SK-N-SH (cell line): Measurements from ENCODE around the gene SLC12A3.

Source experiments
- CHD2 ChIP-seq: fragments of 150-350 bp; IDR thresholded peaks from 2 replicates; pipeline ENCODE4 v1.6.1; 2018; ENCODE audit warnings: low read length; ENCODE audit not compliant: partially characterized antibody
- CTCF ChIP-seq: fragments of 200-600 bp; sonication (generic); IDR thresholded peaks from 2 replicates; pipeline ENCODE4 v1.6.1; 2017; ENCODE audit warnings: antibody characterized with exemption, mild to moderate bottlenecking, moderate library complexity
- FOSL2 ChIP-seq: IDR thresholded peaks from 2 replicates; pipeline ENCODE4 v1.4.0; 2012; ENCODE audit warnings: low read depth, mild to moderate bottlenecking, moderate library complexity, borderline replicate concordance
- FOXJ3 ChIP-seq: sonication (generic); formaldehyde crosslinking; IDR thresholded peaks from 2 replicates; pipeline ENCODE4 v1.5.1; 2020; ENCODE audit warnings: mild to moderate bottlenecking, missing genetic modification reagents
- GABPA ChIP-seq: IDR thresholded peaks from 2 replicates; pipeline ENCODE4 v1.4.0; 2012; ENCODE audit warnings: low read depth, mild to moderate bottlenecking
- GATA2 ChIP-seq: sonication (generic); formaldehyde crosslinking; IDR thresholded peaks from 2 replicates; pipeline ENCODE4 v1.5.0; 2020; ENCODE audit warnings: mild to moderate bottlenecking, missing genetic modification reagents
- MAX ChIP-seq: IDR thresholded peaks from 2 replicates; pipeline ENCODE4 v1.4.0; 2012; ENCODE audit warnings: low read depth
- PBX3 ChIP-seq: IDR thresholded peaks from 2 replicates; pipeline ENCODE4; 2012
- POLR2AphosphoS5 ChIP-seq: IDR thresholded peaks from 2 replicates; pipeline ENCODE4 v1.6.1; 2012; ENCODE audit warnings: low read depth, low read length
- RAD21 ChIP-seq: IDR thresholded peaks from 2 replicates; pipeline ENCODE4 v1.6.1; 2012; ENCODE audit warnings: mild to moderate bottlenecking, low read length
- TAF1 ChIP-seq: IDR thresholded peaks from 2 replicates; pipeline ENCODE4 v1.6.1; 2012; ENCODE audit warnings: low read depth, mild to moderate bottlenecking, low read length, moderate library complexity, borderline replicate concordance
- TCF12 ChIP-seq: IDR thresholded peaks from 2 replicates; pipeline ENCODE4 v1.4.0; 2012
- TF ChIP-seq, protein P1 (sequence below): fragments of 150-350 bp; IDR thresholded peaks from 2 replicates; pipeline ENCODE4 v1.6.1; 2017; ENCODE audit warnings: antibody characterized with exemption, low read length, low read depth, borderline replicate concordance

GRCh38 chr16:56880685-56881084, 15.7 kb downstream of the SLC12A3 start:
- TF ChIP-seq POLR2AphosphoS5 (no peak), RAD21 (no peak), TCF12 (no peak), CHD2 (no peak), GATA2 (CRISPR knock-in tag) (no peak), GABPA (no peak), CTCF (no peak), MAX (no peak), PBX3 (no peak), FOXJ3 (CRISPR knock-in tag) (no peak), FOSL2 (no peak), TAF1 (no peak)
- TF ChIP-seq, protein P1, sequence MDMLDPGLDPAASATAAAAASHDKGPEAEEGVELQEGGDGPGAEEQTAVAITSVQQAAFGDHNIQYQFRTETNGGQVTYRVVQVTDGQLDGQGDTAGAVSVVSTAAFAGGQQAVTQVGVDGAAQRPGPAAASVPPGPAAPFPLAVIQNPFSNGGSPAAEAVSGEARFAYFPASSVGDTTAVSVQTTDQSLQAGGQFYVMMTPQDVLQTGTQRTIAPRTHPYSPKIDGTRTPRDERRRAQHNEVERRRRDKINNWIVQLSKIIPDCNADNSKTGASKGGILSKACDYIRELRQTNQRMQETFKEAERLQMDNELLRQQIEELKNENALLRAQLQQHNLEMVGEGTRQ = no peak
